Gastrocnemius medialis (tissue), 4 donors: Measurements from ENCODE around the gene CCDC80. TPM values are rescaled to one million over a fixed set of nuclear protein-coding genes. Genes with fewer than 3 reads are reported as not detected.

ENCODE experiments used
- ATAC-seq, 2 donors: fragments of 150-250 bp; one replicate each; pipeline ENCODE4 v1.9.1; 2016
- DNase-seq, 2 donors: peaks; one replicate each; pipeline ENCODE4 v3.0.0-alpha.2; 2019
- H3K27ac ChIP-seq, 4 donors: fragments of 200-600 bp; sonication (generic); 1 replicate in 1 of 4; 2 replicates in 3 of 4; pipeline ENCODE4 v1.5.1; 2016 to 2018; ENCODE audit warnings: mild to moderate bottlenecking in 2 of 4, moderate library complexity in 1 of 4
- H3K27me3 ChIP-seq, 3 donors: fragments of 200-600 bp; sonication (generic) in 2 of 3; 1 replicate in 1 of 3; 2 replicates in 2 of 3; pipeline versions ENCODE4 v1.5.1 to v1.6.0; 2016 to 2019; ENCODE audit warnings: mild to moderate bottlenecking in 1 of 3, moderate library complexity in 1 of 3
- H3K36me3 ChIP-seq, 2 donors: fragments of 200-600 bp; sonication (generic) in 1 of 2; one replicate each; pipeline ENCODE4 v1.5.1; 2017 to 2018
- H3K4me1 ChIP-seq, 2 donors: fragments of 200-600 bp; sonication (generic) in 1 of 2; one replicate each; pipeline ENCODE4 v1.5.1; 2016 to 2017; ENCODE audit warnings: mild to moderate bottlenecking in 2 of 2
- H3K4me3 ChIP-seq, 4 donors: fragments of 200-600 bp; sonication (generic) in 3 of 4; 1 replicate in 1 of 4; 2 replicates in 3 of 4; pipeline ENCODE4 v1.5.1; 2016 to 2019; ENCODE audit warnings: mild to moderate bottlenecking in 2 of 4
- H3K9me3 ChIP-seq, 3 donors: fragments of 200-600 bp; sonication (generic) in 2 of 3; 1 replicate in 1 of 3; 2 replicates in 2 of 3; pipeline ENCODE4 v1.5.1; 2016 to 2019
- POLR2A ChIP-seq, 2 donors: fragments of 450-650 bp; IDR thresholded peaks; one replicate each; pipeline ENCODE4 v1.6.1; 2017; ENCODE audit warnings: antibody characterized with exemption in 2 of 2, mild to moderate bottlenecking in 2 of 2, moderate library complexity in 2 of 2
- in situ Hi-C, 4 donors: fragments of 200-750 bp; cut with MboI; loops; one replicate each; pipeline versions ENCODE4 v1.15.0 to v1.8.0; 2017; ENCODE audit warnings: low sequenced_read_pairs in 4 of 4
- intact Hi-C: fragments of 100-400 bp; cut with DNase I; formaldehyde crosslinking; loops from one replicate; pipeline ENCODE4 v1.15.1; 2023; ENCODE audit warnings: low total_unique reads
- total RNA-seq, 4 donors: library from RNA; depleted of rRNA; stranded (reverse); fragments of >200 nt; gene quantifications; one replicate each; pipeline versions ENCODE4 v1.1.0 to v1.2.3, GENCODE V29; 2016
- TF ChIP-seq, protein P1 (sequence below), 5 experiments: fragments of 450-650 bp in 3 of 5; fragments of 200-600 bp in 2 of 5; sonication (generic) in 2 of 5; IDR thresholded peaks in 4 of 5; conservative IDR thresholded peaks in 1 of 5; 1 replicate in 4 of 5; 2 replicates in 1 of 5; pipeline ENCODE4 v1.5.1; 2016 to 2019; ENCODE audit warnings: antibody characterized with exemption in 5 of 5, mild to moderate bottlenecking in 3 of 5, moderate library complexity in 3 of 5

CCDC80 gene
- total RNA-seq, 4 donors from 2014 or later: 0.63 to 13.5 (median 3.4) TPM

DNA sequence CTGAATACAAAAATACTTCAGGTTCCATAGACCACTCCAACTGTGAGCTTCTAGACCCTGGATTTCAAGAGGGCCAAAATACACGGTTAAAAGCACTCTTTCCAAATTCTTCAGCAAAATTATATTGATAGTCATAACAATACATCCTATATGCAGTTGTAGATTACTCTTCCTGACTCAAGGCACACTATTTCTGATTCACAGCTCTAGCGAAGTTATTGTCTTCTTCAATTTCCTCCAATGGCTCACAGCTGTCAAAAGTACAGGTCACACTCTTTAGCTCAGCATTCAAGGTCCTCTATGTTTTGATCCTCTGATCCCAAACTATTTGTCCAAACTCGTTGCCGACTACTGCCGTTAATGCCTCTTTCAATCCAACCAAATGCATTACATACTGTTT, 13.5 kb upstream of the CCDC80 start:
- no peak for ATAC-seq
- no peaks in the 10 kb centered on the region for H3K4me1 ChIP-seq
- no peaks in the 10 kb centered on the region for H3K36me3 ChIP-seq
- intact Hi-C loops (no loop called here), in situ Hi-C loops (no loop called here)
- no peak for DNase-seq
- peak overlapping the region; percentile 3 to 41 (median 22) for H3K27ac ChIP-seq
- H3K27me3 ChIP-seq: no peaks in the 10 kb centered on the region
- no peaks in the 10 kb centered on the region for H3K9me3 ChIP-seq
- no peak overlapping the region for H3K4me3 ChIP-seq
- no peak for TF ChIP-seq POLR2A (IDR thresholded peaks at IDR 0.05)
- TF ChIP-seq, protein P1, sequence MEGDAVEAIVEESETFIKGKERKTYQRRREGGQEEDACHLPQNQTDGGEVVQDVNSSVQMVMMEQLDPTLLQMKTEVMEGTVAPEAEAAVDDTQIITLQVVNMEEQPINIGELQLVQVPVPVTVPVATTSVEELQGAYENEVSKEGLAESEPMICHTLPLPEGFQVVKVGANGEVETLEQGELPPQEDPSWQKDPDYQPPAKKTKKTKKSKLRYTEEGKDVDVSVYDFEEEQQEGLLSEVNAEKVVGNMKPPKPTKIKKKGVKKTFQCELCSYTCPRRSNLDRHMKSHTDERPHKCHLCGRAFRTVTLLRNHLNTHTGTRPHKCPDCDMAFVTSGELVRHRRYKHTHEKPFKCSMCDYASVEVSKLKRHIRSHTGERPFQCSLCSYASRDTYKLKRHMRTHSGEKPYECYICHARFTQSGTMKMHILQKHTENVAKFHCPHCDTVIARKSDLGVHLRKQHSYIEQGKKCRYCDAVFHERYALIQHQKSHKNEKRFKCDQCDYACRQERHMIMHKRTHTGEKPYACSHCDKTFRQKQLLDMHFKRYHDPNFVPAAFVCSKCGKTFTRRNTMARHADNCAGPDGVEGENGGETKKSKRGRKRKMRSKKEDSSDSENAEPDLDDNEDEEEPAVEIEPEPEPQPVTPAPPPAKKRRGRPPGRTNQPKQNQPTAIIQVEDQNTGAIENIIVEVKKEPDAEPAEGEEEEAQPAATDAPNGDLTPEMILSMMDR (IDR thresholded peaks at IDR 0.05 in 4 of 5, conservative IDR thresholded peaks at IDR 0.05 in 1 of 5): no peak

DNA sequence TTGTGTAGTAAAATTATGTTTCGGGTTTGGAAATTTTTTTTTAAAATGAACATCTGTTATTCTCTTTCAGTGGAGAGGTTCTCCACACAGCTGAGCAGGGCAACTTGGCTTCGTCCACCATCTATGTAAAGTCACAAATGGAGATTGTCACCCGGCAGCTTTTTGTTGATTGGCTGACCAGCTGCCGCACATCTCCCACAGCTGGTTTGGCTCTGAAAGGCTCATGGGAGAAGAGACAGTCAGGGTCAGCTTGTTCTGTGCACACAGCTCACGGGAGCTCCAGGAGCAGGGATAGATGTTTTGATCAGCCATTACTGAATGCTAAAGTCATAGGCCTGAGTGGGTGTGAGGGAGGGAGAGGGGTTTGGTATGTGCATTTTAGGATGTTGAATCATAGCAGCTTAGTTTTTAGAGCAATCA, 12.9 kb upstream of the CCDC80 start:
- TF ChIP-seq POLR2A (IDR thresholded peaks at IDR 0.05): no peak
- TF ChIP-seq, protein P1 (IDR thresholded peaks at IDR 0.05 in 4 of 5, conservative IDR thresholded peaks at IDR 0.05 in 1 of 5): no peak
- no peak overlapping the region for H3K4me3 ChIP-seq
- intact Hi-C loops: no loop called here

DNA sequence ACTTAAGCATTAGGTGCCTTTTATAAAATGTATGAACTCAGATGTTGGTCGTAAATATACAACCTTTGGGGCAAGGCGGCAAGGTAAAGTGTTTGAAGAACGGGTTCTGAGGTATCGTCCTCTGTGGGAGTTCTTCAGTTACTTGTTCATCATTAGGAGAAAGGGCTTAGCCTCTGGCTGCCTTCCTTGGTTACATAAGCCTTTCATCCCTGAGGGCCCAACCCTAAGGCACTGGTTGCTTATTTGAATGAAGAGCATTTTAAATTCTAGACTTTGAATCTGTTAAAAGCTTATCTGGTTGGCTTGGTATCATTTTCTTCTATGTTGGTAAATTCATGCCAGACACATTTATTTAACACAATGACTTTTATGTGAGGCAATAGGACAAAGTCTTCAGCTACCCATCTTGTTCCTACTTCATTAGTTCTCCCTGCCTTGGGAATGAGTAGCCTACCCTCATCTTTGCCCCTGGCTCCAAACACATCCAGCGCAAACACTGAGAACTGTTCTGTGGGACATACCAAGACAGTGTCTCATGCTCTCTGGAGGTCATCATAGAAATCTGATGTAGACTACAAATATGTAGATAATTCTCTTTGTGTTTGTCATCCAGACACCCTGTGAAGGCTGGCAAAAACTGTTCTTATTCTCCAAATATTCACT, 12.4 kb upstream of the CCDC80 start:
- in situ Hi-C loops: no loop called here
- Histone ChIP-seq H3K27me3 (no peaks in the 10 kb centered on the region), H3K9me3 (no peaks in the 10 kb centered on the region), H3K27ac (peak overlapping the region; percentile 3 to 41 (median 22)), H3K4me1 (no peaks in the 10 kb centered on the region), H3K4me3 (no peak overlapping the region), H3K36me3 (no peaks in the 10 kb centered on the region)
- intact Hi-C loops: no loop called here
- no peak for DNase-seq
- peak; percentile 68 to 71 for ATAC-seq
- TF ChIP-seq, protein P1 (IDR thresholded peaks at IDR 0.05 in 4 of 5, conservative IDR thresholded peaks at IDR 0.05 in 1 of 5): no peak
- no peak for TF ChIP-seq POLR2A (IDR thresholded peaks at IDR 0.05)

More for the DNA sequence above, 12.9 kb upstream of the CCDC80 start:
- DNase-seq: no peak
- H3K4me1 ChIP-seq: no peaks in the 10 kb centered on the region
- in situ Hi-C loops: no loop called here
- H3K27ac ChIP-seq: peak overlapping the region; percentile 3 to 41 (median 22)
- no peaks in the 10 kb centered on the region for H3K9me3 ChIP-seq
- H3K27me3 ChIP-seq: no peaks in the 10 kb centered on the region
- no peaks in the 10 kb centered on the region for H3K36me3 ChIP-seq
- peak; percentile 45 to 68 for ATAC-seq

DNA sequence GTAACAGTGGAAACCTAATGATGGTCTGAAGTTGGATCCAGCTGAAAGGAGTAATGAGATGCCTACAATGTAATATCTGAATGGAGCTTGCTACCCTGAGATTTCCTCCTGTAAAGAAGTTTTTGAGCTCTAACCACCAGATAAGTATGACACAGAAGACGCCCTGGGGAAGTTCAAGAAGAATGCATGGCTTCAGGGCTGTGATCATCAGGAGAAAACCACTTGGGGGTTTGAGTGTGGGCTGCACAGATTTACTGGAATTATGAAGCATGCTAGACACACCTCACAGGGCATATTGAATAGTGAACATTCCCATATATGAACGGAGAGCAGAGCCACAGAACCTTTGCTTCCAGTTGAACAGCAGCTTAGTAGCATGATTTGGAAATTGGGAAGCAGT, 10.6 kb upstream of the CCDC80 start:
- Histone ChIP-seq H3K9me3 (no peaks in the 10 kb centered on the region), H3K27ac (no peak overlapping the region)
- intact Hi-C loops: no loop called here

More for the DNA sequence above, 10.6 kb upstream of the CCDC80 start:
- Histone ChIP-seq H3K4me3 (no peak overlapping the region), H3K36me3 (no peaks in the 10 kb centered on the region), H3K4me1 (peaks cover 3 to 9% of the 10 kb centered on the region in 2 donors), H3K27me3 (no peaks in the 10 kb centered on the region)
- DNase-seq (no peak), ATAC-seq (no peak)
- TF ChIP-seq POLR2A (IDR thresholded peaks at IDR 0.05): no peak
- TF ChIP-seq, protein P1 (IDR thresholded peaks at IDR 0.05 in 4 of 5, conservative IDR thresholded peaks at IDR 0.05 in 1 of 5): no peak
- in situ Hi-C loops: no loop called here
